Skeletal muscle cell (primary cell): ENCODE results near the gene KCTD7.
"Not testable (repeated sequence)": the region's sequence is repeated elsewhere in the genome, so short reads cannot be mapped to it uniquely, and the experiment has no call there.

Source experiments
- DNase-seq: peaks from one replicate; pipeline ENCODE4 v3.0.0-alpha.2; 2010; ENCODE audit warnings: low read depth
- H3K4me3 ChIP-seq: 2 replicates; pipeline ENCODE4 v1.5.1; 2011; ENCODE audit warnings: low read depth, mild to moderate bottlenecking, control low read depth, low read length, moderate library complexity

KCTD7 gene

GRCh38 chr7:66628361-66629221 is at the start of gene KCTD7:
TSS of gene KCTD7 (plus strand) at chr7:66628881. CDS start at chr7:66629065, 184 bp downstream.
- peak within 1 kb of the TSS; percentile 71 for H3K4me3 ChIP-seq
- peak; percentile 96 for DNase-seq

GRCh38 chr7:66580380-66580779 is 48.3 kb upstream of the KCTD7 start:
- DNase-seq, H3K4me3 ChIP-seq: not testable (repeated sequence)

GRCh38 chr7:66582816-66583489 is 45.7 kb upstream of the KCTD7 start:
- H3K4me3 ChIP-seq, DNase-seq: not testable (repeated sequence)

- DNase-seq = no peak
- no peak overlapping the region for H3K4me3 ChIP-seq
Measured at GRCh38 chr7:66583490-66584110, 45.1 kb upstream of the KCTD7 start.

- no peak for DNase-seq
- no peak overlapping the region for H3K4me3 ChIP-seq
Measured at GRCh38 chr7:66586181-66586580, 42.5 kb upstream of the KCTD7 start.

- DNase-seq, H3K4me3 ChIP-seq: not testable (repeated sequence)
Measured at GRCh38 chr7:66588226-66588625, 40.5 kb upstream of the KCTD7 start.

- H3K4me3 ChIP-seq = not testable (repeated sequence)
Measured at GRCh38 chr7:66588856-66589570, 39.7 kb upstream of the KCTD7 start.

GRCh38 chr7:66590302-66591057 is 38.2 kb upstream of the KCTD7 start:
- peak; percentile 4 for DNase-seq
- peak overlapping the region; percentile 96 for H3K4me3 ChIP-seq

More at GRCh38 chr7:66588856-66589570, 39.7 kb upstream of the KCTD7 start:
- DNase-seq = not testable (repeated sequence)

GRCh38 chr7:66591058-66591798 is 37.5 kb upstream of the KCTD7 start:
- DNase-seq = peak; percentile 1
- peak overlapping the region; percentile 96 for H3K4me3 ChIP-seq

- peak overlapping the region; percentile 96 for H3K4me3 ChIP-seq
- DNase-seq = peak; percentile 62
Measured at GRCh38 chr7:66591799-66592596, 36.7 kb upstream of the KCTD7 start.

- peak overlapping the region; percentile 96 for H3K4me3 ChIP-seq
- not testable (repeated sequence) for DNase-seq
Measured at GRCh38 chr7:66592597-66593146, 36.0 kb upstream of the KCTD7 start.

GRCh38 chr7:66594082-66594481 is 34.6 kb upstream of the KCTD7 start:
- not testable (repeated sequence) for DNase-seq, H3K4me3 ChIP-seq

- no peak overlapping the region for H3K4me3 ChIP-seq
- no peak for DNase-seq
Measured at GRCh38 chr7:66597461-66597860, 31.2 kb upstream of the KCTD7 start.

- no peak overlapping the region for H3K4me3 ChIP-seq
- no peak for DNase-seq
Measured at GRCh38 chr7:66602159-66602558, 26.5 kb upstream of the KCTD7 start.

GRCh38 chr7:66604198-66604597 is 24.5 kb upstream of the KCTD7 start:
- no peak overlapping the region for H3K4me3 ChIP-seq
- DNase-seq = no peak

GRCh38 chr7:66606540-66607291 is 22.0 kb upstream of the KCTD7 start:
- H3K4me3 ChIP-seq, DNase-seq: not testable (repeated sequence)
